ENCODE measurements around the gene BCAS3. TPM values are rescaled to one million over a fixed set of nuclear protein-coding genes. Genes with fewer than 3 reads are reported as not detected.

Gene BCAS3
- total RNA-seq, 1 experiment from 2014 or later = 26.3 TPM

GRCh38 chr17:60730273-60730672 lies 52.6 kb downstream of the BCAS3 start:
- H3K36me3 ChIP-seq (ENCODE audit: control insufficient read depth in 1 of 2, insufficient read depth in 2 of 2, low read length in 2 of 2) = no peaks in the 10 kb centered on the region
- H3K9me2 ChIP-seq (ENCODE audit: insufficient read depth) = no peaks in the 10 kb centered on the region
- no peak overlapping the region for H3K4me3 ChIP-seq (replicated peaks in 1 of 2; ENCODE audit: low read depth in 1 of 2, low read length in 2 of 2)
- TF ChIP-seq CEBPB (IDR thresholded peaks at IDR 0.05; ENCODE audit: low read depth) (no peak), ELF1 (IDR thresholded peaks at IDR 0.05; ENCODE audit: borderline replicate concordance, low read depth) (no peak)
- ATAC-seq = no peak
- no peaks in the 10 kb centered on the region for H3K9me3 ChIP-seq (ENCODE audit: control insufficient read depth in 1 of 2, insufficient read depth in 1 of 2, low read depth in 1 of 2, low read length in 2 of 2)
- RAD21 ChIA-PET (ENCODE audit: low non-redundant PET in 1 of 2, low total read pairs in 2 of 2, uncharacterized antibody in 2 of 2, unreplicated experiment in 2 of 2) = no interaction called here
- 0 out of 4 replicates have a peak, but pooled peaks cover 0 to 3% of the 10 kb centered on the region in 2 experiments for H3K4me1 ChIP-seq (ENCODE audit: control insufficient read depth in 1 of 2, insufficient read depth in 2 of 2, low read length in 2 of 2)
- no peaks in the 10 kb centered on the region for H4K20me1 ChIP-seq (ENCODE audit: insufficient read depth)
- H3K9ac ChIP-seq (ENCODE audit: low read length) = no peak overlapping the region
- H3K27me3 ChIP-seq (ENCODE audit: insufficient read depth, low read length) = no peaks in the 10 kb centered on the region
- DNase-seq (ENCODE audit: low read depth, low spot score) = no peak
- H3K27ac ChIP-seq (ENCODE audit: low read depth, low read length) = no peak overlapping the region
- no TSS peak for BruUV-seq (replicated peaks)
- no peak overlapping the region for H3K4me2 ChIP-seq (ENCODE audit: low read length)
- POLR2A ChIA-PET = no interaction called here
- no peak overlapping the region for H2AFZ ChIP-seq (ENCODE audit: low read depth, low read length, poor library complexity, severe bottlenecking)
- no peaks in the 10 kb centered on the region for H3K79me2 ChIP-seq (ENCODE audit: insufficient read depth, low read length)
- intact Hi-C loops (cut with micrococcal nuclease) = no loop called here
- CTCF ChIA-PET = interaction anchor here (2.1 kb wide), 1 partner anchor 10 kb away, joined by 20 read pairs; no protein-coding TSS in a partner anchor

- Histone ChIP-seq H3K4me2 (ENCODE audit: low read length) (no peak overlapping the region), H3K27ac (ENCODE audit: low read depth, low read length) (no peak overlapping the region), H3K36me3 (ENCODE audit: control insufficient read depth in 1 of 2, insufficient read depth in 2 of 2, low read length in 2 of 2) (no peaks in the 10 kb centered on the region), H3K4me1 (ENCODE audit: control insufficient read depth in 1 of 2, insufficient read depth in 2 of 2, low read length in 2 of 2) (peaks cover 0 to under 1% of the 10 kb centered on the region in 2 experiments; a peak in 1 of 4 replicates), H3K4me3 (replicated peaks in 1 of 2; ENCODE audit: low read depth in 1 of 2, low read length in 2 of 2) (no peak overlapping the region), H3K9me3 (ENCODE audit: control insufficient read depth in 1 of 2, insufficient read depth in 1 of 2, low read depth in 1 of 2, low read length in 2 of 2) (no peaks in the 10 kb centered on the region), H3K79me2 (ENCODE audit: insufficient read depth, low read length) (no peaks in the 10 kb centered on the region), H2AFZ (ENCODE audit: low read depth, low read length, poor library complexity, severe bottlenecking) (no peak overlapping the region), H3K9me2 (ENCODE audit: insufficient read depth) (no peaks in the 10 kb centered on the region), H3K9ac (ENCODE audit: low read length) (no peak overlapping the region), H3K27me3 (ENCODE audit: insufficient read depth, low read length) (no peaks in the 10 kb centered on the region), H4K20me1 (ENCODE audit: insufficient read depth) (no peaks in the 10 kb centered on the region)
- ChIA-PET RAD21 (ENCODE audit: low non-redundant PET in 1 of 2, low total read pairs in 2 of 2, uncharacterized antibody in 2 of 2, unreplicated experiment in 2 of 2) (no interaction called here), POLR2A (no interaction called here), CTCF (interaction anchor here (2.0 kb wide), 1 partner anchor 17 kb away, joined by 7 read pairs; no protein-coding TSS in a partner anchor)
- intact Hi-C loops (cut with micrococcal nuclease) = no loop called here
- ATAC-seq (no peak), DNase-seq (ENCODE audit: low read depth, low spot score) (no peak)
- no TSS peak for BruUV-seq (replicated peaks)
- TF ChIP-seq ZFX (IDR thresholded peaks at IDR 0.05) (no peak), POLR2AphosphoS5 (IDR thresholded peaks at IDR 0.05; ENCODE audit: low read depth, low read length) (no peak), SP1 (IDR thresholded peaks at IDR 0.05; ENCODE audit: low read depth) (no peak), CTCF (IDR thresholded peaks at IDR 0.05 in 2 of 3, conservative IDR thresholded peaks at IDR 0.05 in 1 of 3; ENCODE audit: borderline replicate concordance in 1 of 3, insufficient read depth in 1 of 3, low read depth in 2 of 3, low read length in 2 of 3) (no peak), ELF1 (IDR thresholded peaks at IDR 0.05; ENCODE audit: borderline replicate concordance, low read depth) (no peak), EZH2phosphoT487 (IDR thresholded peaks at IDR 0.05; ENCODE audit: borderline replicate concordance) (no peak), TCF7L2 (IDR thresholded peaks at IDR 0.05; ENCODE audit: borderline replicate concordance, extremely low read depth, insufficient read depth, insufficient read length) (no peak), SIN3A (IDR thresholded peaks at IDR 0.05; ENCODE audit: low read depth) (no peak), RAD21 (IDR thresholded peaks at IDR 0.05; ENCODE audit: low read depth) (no peak), CBX3 (IDR thresholded peaks at IDR 0.05; ENCODE audit: low read depth) (no peak), MAX (IDR thresholded peaks at IDR 0.05) (no peak)
Measured at GRCh38 chr17:60738287-60738686, 60.6 kb downstream of the BCAS3 start.

Data from HCT116 (cell line).